GM19452 (cell line): ENCODE results near the gene TICAM2.

Experiments
- ATAC-seq: cut with Tn5 transposase; IDR thresholded peaks from one replicate; pipeline ENCODE4 v1.9.1; 2021; ENCODE audit not compliant: unreplicated experiment

Gene TICAM2

DNA sequence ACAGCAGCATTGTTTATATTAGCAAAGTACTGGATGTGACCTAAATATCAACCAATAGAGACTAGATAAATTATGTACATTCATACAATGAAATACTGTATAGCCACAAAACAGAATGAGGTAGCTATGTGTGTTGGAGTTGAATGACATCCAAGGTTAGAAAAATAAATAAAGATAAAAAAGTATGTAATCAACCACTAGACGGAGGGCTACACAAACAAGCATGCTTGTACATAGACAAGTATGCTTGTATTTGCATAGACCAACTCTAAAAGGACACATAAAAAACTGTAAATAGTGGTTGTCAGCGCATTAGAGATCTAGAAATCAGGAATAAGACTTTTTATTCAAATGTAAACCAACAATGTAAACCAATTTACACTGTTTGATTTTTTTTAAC, 60.7 kb downstream of the TICAM2 start:
- ATAC-seq, result no peak

DNA sequence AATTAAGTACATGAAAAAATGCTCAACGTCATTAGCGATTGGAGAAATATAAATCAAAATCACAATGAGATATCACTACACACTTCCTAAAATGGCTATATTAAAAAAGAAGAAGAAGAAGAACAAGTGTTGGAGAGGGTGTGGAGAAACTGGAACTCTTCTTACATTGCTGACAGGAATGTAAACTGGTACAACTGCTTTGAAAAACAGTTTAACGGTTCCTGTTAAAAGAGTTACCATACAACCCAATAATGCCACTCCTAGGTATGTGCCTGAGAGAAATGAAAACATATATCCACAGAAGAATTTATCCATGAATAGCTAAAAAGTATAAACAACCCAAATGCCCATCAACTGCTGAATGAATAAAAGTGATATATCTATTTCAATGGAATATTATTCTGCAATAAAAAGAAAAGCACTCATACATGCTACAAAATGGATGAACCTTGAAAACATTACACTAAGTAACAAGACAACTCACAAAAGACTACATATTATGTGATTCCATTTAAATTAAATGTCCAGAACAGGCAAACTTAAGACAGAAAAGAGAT, 66.7 kb downstream of the TICAM2 start:
- ATAC-seq, result no peak

DNA sequence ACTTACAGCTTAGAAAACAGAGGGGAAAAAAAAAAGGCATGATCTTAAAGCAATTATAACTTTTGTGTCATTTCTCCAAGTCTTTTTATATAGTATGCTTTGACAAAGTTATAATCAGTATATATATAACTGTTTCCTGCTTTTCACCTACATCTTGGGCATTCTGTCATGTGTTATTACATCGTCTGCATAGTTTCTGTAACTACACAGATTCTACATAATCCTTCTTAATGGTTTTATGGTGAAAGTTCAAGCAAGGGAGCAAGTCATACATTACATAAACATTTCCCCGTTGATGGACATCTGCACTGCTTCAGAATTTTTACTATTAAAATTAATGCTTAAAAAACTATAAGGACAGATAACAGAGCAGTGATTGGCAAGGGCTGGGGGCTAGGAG, 69.8 kb downstream of the TICAM2 start:
- no peak for ATAC-seq

DNA sequence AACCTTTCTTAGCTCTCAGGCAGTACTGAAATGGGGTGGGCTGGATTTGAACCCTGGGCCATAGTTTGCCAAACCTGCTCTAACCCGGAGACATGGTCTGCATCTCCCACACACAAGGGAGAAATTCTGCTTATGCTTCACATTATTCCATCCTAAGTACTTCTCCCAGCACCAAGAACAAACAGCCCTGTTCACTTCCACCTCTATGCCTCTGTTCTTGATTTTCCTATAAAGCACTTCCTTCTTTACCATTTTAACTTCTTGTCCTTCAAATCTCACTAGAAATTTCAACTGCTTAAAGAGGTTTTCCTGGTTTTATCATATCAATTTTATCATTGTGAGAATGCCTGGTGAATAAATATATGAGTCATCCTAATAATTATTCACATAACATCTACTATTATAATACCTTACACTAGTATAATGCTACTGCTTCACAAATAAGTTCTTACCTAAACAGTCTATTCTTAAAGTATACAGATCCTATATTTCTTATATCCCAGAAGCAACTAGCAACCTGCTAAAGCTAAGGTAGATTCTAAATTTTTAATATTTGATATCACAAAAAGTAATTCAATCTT, 70.4 kb downstream of the TICAM2 start:
- no peak for ATAC-seq

DNA sequence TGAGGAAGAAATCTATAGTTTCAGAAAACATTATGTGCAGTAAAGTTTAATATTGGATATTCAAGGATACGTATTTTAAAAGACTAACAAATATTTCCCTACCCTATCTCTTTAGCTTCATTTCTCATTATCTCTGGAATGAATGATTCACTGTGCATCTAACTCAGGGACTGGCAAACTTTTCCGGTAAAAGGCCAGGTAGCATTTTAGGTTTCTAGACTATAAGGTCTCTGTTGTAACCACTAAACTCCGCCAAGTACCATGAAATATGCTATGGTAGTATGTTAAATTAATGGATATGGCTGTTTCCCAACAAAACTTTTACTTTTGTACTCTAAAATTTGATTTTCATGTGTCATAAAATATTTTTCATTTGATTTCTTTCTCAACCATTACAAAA, 70.9 kb downstream of the TICAM2 start:
- ATAC-seq, result no peak

DNA sequence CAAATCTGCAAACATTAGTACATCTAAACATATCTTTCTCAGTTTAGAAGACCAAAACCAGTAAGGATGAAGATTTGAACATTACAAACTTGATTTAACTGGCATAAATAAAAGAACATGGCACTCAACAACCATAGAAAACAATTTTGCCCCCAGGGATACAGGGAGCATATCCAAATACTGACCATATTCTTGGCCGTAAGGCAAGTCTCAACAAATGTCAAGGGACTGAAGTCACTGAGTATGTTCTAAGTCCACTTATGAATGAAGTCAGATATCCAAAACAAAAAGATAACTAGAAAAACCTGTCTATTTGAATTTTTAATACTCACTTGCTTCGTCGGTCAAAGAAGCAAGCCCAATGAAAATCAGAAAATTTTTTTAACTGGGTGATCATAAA, 71.9 kb downstream of the TICAM2 start:
- ATAC-seq, result no peak
